Measurements from ENCODE around the gene PON3. TPM values are rescaled to one million over a fixed set of nuclear protein-coding genes. Genes with fewer than 3 reads are reported as not detected.

The PON3 gene
- total RNA-seq, 5 donors from 2014 or later (not counting 1 experiment from before 2014, with no cell fraction given), result 0.28 to 0.41 TPM; not detected in 3

DNA sequence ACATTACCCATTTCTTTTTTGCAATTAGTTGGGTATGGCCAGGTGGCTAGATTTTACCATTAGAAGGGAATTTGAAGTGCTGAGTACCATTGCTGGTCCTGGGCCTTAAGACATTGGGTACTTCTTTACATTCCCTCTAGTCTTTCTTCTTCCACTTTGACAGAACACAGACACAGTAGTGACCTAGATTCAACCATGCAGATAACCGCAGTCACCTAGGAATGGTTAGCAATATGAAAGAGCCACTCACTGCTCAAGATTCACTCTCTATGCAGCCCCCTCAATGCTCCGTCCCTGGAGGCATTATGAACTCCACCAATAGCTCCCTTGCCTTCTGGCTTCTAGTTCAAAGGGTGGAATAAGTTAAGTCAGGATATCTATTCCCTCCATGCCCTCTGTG is 55.7 kb downstream of the PON3 start:
- DNase-seq, result no peak
- no peaks in the 10 kb centered on the region for H3K9me3 Mint-ChIP-seq
- no peaks in the 10 kb centered on the region for H3K27me3 ChIP-seq (replicated peaks in 1 of 2; ENCODE audit: control insufficient read depth in 2 of 2, extremely low read depth in 1 of 2, insufficient read depth in 2 of 2, low read length in 1 of 2)
- ChIA-PET CTCF (no interaction called here), POLR2A (no interaction called here)
- no peak overlapping the region for H3K27ac ChIP-seq (ENCODE audit: low read length)
- H3K4me1 Mint-ChIP-seq, result no peaks in the 10 kb centered on the region
- H3K36me3 ChIP-seq (ENCODE audit: control insufficient read depth in 2 of 2, extremely low read depth in 1 of 2, insufficient read depth in 1 of 2, low read length in 1 of 2), result no peaks in the 10 kb centered on the region
- no peak for ATAC-seq (replicated peaks in 1 of 4)
- no peaks in the 10 kb centered on the region for H3K36me3 Mint-ChIP-seq
- H3K4me3 Mint-ChIP-seq, result no peak overlapping the region
- no CpG with 5 or more reads among the region's 2 CpGs for WGBS (ENCODE audit: insufficient coverage)
- H3K27me3 Mint-ChIP-seq, result peaks cover 0 to 8% of the 10 kb centered on the region in 2 donors
- H3K4me3 ChIP-seq (ENCODE audit: control insufficient read depth in 1 of 2, extremely low read depth in 1 of 2, low read length in 1 of 2), result no peak overlapping the region
- H3K4me1 ChIP-seq (ENCODE audit: control insufficient read depth in 1 of 2, extremely low read depth in 1 of 2, insufficient read depth in 2 of 2, low read length in 2 of 2), result no peaks in the 10 kb centered on the region
- H3K9me3 ChIP-seq, result no peaks in the 10 kb centered on the region
- no peak overlapping the region for H3K27ac Mint-ChIP-seq

DNA sequence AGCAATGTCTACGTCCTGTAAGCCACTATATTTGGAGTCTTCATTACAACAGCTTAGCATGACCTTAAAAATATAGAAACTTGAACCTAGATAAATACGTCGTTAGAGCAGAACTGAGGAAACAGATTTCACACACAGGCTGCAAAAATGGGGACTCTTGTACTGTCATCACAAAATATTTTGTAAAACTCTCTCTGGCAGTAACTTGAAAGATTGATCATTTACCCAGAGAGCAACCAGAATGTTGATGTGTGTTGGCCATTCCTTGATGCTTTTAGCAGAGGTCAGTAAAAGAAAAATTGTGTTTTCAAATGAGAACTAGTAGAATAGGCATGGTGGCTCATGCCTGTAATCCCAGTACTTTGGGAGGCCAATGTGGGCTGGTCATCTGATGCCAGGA is 57.3 kb downstream of the PON3 start:
- CTCF ChIA-PET, result no interaction called here
- WGBS (ENCODE audit: insufficient coverage), result 100% methylated on average over 2 of the region's 3 CpGs
- Histone ChIP-seq H3K36me3 (ENCODE audit: control insufficient read depth in 2 of 2, extremely low read depth in 1 of 2, insufficient read depth in 1 of 2, low read length in 1 of 2) (no peaks in the 10 kb centered on the region), H3K27me3 (replicated peaks in 1 of 2; ENCODE audit: control insufficient read depth in 2 of 2, extremely low read depth in 1 of 2, insufficient read depth in 2 of 2, low read length in 1 of 2) (no peaks in the 10 kb centered on the region), H3K27ac (ENCODE audit: low read length) (no peak overlapping the region), H3K4me1 (ENCODE audit: control insufficient read depth in 1 of 2, extremely low read depth in 1 of 2, insufficient read depth in 2 of 2, low read length in 2 of 2) (no peaks in the 10 kb centered on the region), H3K4me3 (ENCODE audit: control insufficient read depth in 1 of 2, extremely low read depth in 1 of 2, low read length in 1 of 2) (no peak overlapping the region), H3K9me3 (no peaks in the 10 kb centered on the region)
- POLR2A ChIA-PET, result no interaction called here
- ATAC-seq (replicated peaks in 1 of 4) (no peak), DNase-seq (no peak)
- Mint-ChIP-seq H3K9me3 (no peaks in the 10 kb centered on the region), H3K27ac (no peak overlapping the region), H3K36me3 (no peaks in the 10 kb centered on the region), H3K4me3 (no peak overlapping the region), H3K4me1 (no peaks in the 10 kb centered on the region), H3K27me3 (peaks cover 0 to 8% of the 10 kb centered on the region in 2 donors)

DNA sequence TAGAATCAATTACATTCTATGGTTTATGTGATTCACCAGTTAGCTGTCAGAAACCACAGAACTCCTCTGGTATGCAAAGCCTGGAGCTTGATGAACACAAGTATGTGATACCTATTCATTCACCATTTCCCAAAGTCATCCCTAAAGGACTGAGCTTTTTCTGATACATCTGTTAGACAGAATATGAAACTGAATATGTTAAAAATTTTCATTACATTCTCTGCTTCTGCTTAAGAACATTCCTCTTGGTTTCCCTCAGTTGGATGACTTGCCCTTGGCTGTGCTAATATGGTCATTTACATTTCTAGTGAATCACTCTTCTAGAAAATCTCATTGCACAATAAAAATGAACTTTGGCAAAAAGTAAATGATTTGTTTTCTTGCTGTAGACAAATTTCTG is 61.1 kb downstream of the PON3 start:
- no peaks in the 10 kb centered on the region for H3K9me3 ChIP-seq
- no peak for DNase-seq
- POLR2A ChIA-PET, result no interaction called here
- Mint-ChIP-seq H3K27me3 (peaks cover 0 to 4% of the 10 kb centered on the region in 2 donors), H3K27ac (no peak overlapping the region), H3K4me1 (peaks cover 10 to 13% (median 12%) of the 10 kb centered on the region in 3 donors), H3K36me3 (no peaks in the 10 kb centered on the region), H3K4me3 (no peak overlapping the region), H3K9me3 (no peaks in the 10 kb centered on the region)
- peaks cover 0 to 6% of the 10 kb centered on the region in 2 experiments for H3K4me1 ChIP-seq (ENCODE audit: control insufficient read depth in 1 of 2, extremely low read depth in 1 of 2, insufficient read depth in 2 of 2, low read length in 2 of 2)
- H3K27me3 ChIP-seq (replicated peaks in 1 of 2; ENCODE audit: control insufficient read depth in 2 of 2, extremely low read depth in 1 of 2, insufficient read depth in 2 of 2, low read length in 1 of 2), result no peaks in the 10 kb centered on the region
- no peak overlapping the region for H3K4me3 ChIP-seq (ENCODE audit: control insufficient read depth in 1 of 2, extremely low read depth in 1 of 2, low read length in 1 of 2)
- ATAC-seq (replicated peaks in 1 of 4), result no peak
- CTCF ChIA-PET, result interaction anchor here in 1 of 2 donors (0.6 kb wide), 1 partner anchor 17 kb away, joined by 3 read pairs; no protein-coding TSS in a partner anchor
- H3K36me3 ChIP-seq (ENCODE audit: control insufficient read depth in 2 of 2, extremely low read depth in 1 of 2, insufficient read depth in 1 of 2, low read length in 1 of 2), result no peaks in the 10 kb centered on the region
- H3K27ac ChIP-seq (ENCODE audit: low read length), result no peak overlapping the region

DNA sequence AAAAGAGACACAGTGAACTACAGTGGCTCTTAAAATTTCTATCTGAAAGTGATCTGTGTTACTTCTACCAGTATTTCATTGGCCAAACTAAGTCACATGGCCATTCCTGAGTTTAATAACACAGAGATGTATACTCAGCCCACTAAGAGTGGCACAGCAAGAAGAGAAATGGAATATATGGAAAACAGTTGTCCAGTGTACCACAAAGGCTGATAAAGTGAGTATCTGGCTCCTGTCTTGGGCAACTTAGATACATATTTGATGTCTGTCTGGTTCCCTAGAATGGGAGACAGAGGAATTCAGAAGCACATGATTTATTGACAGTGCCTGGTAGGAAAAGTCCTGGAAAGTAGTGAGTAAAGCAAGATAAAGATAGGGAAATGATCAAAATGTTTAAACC is 61.7 kb downstream of the PON3 start:
- no peak overlapping the region for H3K4me3 ChIP-seq (ENCODE audit: control insufficient read depth in 1 of 2, extremely low read depth in 1 of 2, low read length in 1 of 2)
- H3K27me3 ChIP-seq (replicated peaks in 1 of 2; ENCODE audit: control insufficient read depth in 2 of 2, extremely low read depth in 1 of 2, insufficient read depth in 2 of 2, low read length in 1 of 2), result no peaks in the 10 kb centered on the region
- no peak overlapping the region for H3K27ac ChIP-seq (ENCODE audit: low read length)
- Mint-ChIP-seq H3K4me1 (peaks cover 12 to 16% (median 14%) of the 10 kb centered on the region in 3 donors), H3K4me3 (no peak overlapping the region), H3K27ac (no peak overlapping the region), H3K9me3 (no peaks in the 10 kb centered on the region), H3K36me3 (no peaks in the 10 kb centered on the region), H3K27me3 (peaks cover 0 to 4% of the 10 kb centered on the region in 2 donors)
- DNase-seq (no peak), ATAC-seq (replicated peaks in 1 of 4) (no peak)
- H3K4me1 ChIP-seq (ENCODE audit: control insufficient read depth in 1 of 2, extremely low read depth in 1 of 2, insufficient read depth in 2 of 2, low read length in 2 of 2), result peaks cover 0 to 6% of the 10 kb centered on the region in 2 experiments
- H3K36me3 ChIP-seq (ENCODE audit: control insufficient read depth in 2 of 2, extremely low read depth in 1 of 2, insufficient read depth in 1 of 2, low read length in 1 of 2), result no peaks in the 10 kb centered on the region
- H3K9me3 ChIP-seq, result no peaks in the 10 kb centered on the region
- CTCF ChIA-PET, result interaction anchor here in 1 of 2 donors (0.6 kb wide), 1 partner anchor 17 kb away, joined by 3 read pairs; no protein-coding TSS in a partner anchor
- POLR2A ChIA-PET, result no interaction called here

DNA sequence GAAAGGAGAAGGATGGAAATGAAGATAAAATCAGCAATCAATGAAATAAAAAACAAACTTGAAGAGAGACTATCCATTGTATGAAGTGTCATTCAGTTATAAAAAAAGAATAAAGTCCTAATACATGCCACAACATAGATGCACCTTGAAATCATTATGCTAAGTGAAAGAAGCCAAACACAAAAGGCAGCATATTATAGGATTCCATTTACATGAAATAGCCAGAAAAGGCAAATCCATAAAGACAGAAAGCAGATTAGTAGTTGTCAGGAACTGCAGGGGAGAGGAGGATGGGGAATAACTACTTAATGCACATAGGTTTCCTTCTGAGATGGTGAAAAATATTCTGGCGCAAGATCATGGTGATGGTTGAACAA is 65.2 kb downstream of the PON3 start:
- CTCF ChIA-PET, result interaction anchor here in 1 of 2 donors (0.6 kb wide), 1 partner anchor 1651 kb away, joined by 3 read pairs; no protein-coding TSS in a partner anchor
- H3K9me3 Mint-ChIP-seq, result peaks cover 0 to 8% (median 0%) of the 10 kb centered on the region in 3 donors
- H3K4me3 Mint-ChIP-seq, result peak overlapping the region; percentile 57 to 72 (median 71)
- H3K27me3 ChIP-seq (replicated peaks in 1 of 2; ENCODE audit: control insufficient read depth in 2 of 2, extremely low read depth in 1 of 2, insufficient read depth in 2 of 2, low read length in 1 of 2), result no peaks in the 10 kb centered on the region
- no peaks in the 10 kb centered on the region for H3K36me3 ChIP-seq (ENCODE audit: control insufficient read depth in 2 of 2, extremely low read depth in 1 of 2, insufficient read depth in 1 of 2, low read length in 1 of 2)
- H3K4me1 ChIP-seq (ENCODE audit: control insufficient read depth in 1 of 2, extremely low read depth in 1 of 2, insufficient read depth in 2 of 2, low read length in 2 of 2), result peaks cover 0 to 6% of the 10 kb centered on the region in 2 experiments
- POLR2A ChIA-PET, result no interaction called here
- no CpG with 5 or more reads among the region's 1 CpG for WGBS (ENCODE audit: insufficient coverage)
- H3K27ac ChIP-seq (ENCODE audit: low read length), result peak overlapping the region; percentile 32
- no peaks in the 10 kb centered on the region for H3K36me3 Mint-ChIP-seq
- peaks cover 4% of the 10 kb centered on the region in 2 donors for H3K27me3 Mint-ChIP-seq
- DNase-seq (peak in 1 of 35 experiments; percentile 11), ATAC-seq (replicated peaks in 1 of 4) (peak in 2 of 4 experiments; percentile 19 to 20)
- H3K27ac Mint-ChIP-seq, result peak overlapping the region; percentile 17 to 56
- peaks cover 12 to 16% (median 16%) of the 10 kb centered on the region in 3 donors for H3K4me1 Mint-ChIP-seq
- peak overlapping the region; percentile 32 to 49 for H3K4me3 ChIP-seq (ENCODE audit: control insufficient read depth in 1 of 2, extremely low read depth in 1 of 2, low read length in 1 of 2)
- no peaks in the 10 kb centered on the region for H3K9me3 ChIP-seq

DNA sequence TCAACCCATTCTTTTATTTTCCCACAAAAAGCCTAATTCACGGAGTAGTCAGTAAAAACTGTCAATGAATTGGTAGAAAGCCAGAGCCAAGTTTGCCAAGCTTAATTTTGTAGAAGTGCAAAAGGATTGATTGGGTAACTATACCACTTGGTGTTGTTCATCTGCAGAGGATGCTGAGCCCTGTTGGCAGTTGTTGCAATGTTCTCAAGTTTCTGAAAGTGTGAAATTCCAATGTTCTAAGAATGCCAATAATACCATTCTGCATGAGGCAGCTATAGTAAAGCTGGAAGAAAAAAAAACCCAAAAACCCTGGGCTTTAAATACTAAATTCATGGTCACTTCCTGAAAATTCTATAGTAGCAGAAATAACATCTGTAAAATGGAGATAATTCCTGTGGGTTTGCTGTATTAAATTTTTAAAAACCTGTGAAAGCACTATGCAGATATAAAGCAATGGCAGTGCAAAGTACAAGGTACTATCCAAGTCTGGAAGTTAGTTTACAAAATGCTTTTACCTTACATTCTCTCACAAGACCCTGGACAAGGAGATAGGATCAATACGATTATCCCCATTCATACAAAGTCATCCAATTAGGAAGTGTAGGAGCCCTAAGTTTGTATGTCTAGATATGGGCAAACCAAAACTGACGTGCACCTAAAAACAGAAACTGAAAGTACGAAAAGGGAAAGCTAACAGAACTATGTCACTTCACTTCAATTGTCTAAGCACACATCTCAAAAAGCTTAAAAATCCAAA is 65.8 kb downstream of the PON3 start:
- Histone ChIP-seq H3K4me3 (ENCODE audit: control insufficient read depth in 1 of 2, extremely low read depth in 1 of 2, low read length in 1 of 2) (peak overlapping the region; percentile 32 to 49), H3K27me3 (replicated peaks in 1 of 2; ENCODE audit: control insufficient read depth in 2 of 2, extremely low read depth in 1 of 2, insufficient read depth in 2 of 2, low read length in 1 of 2) (no peaks in the 10 kb centered on the region), H3K36me3 (ENCODE audit: control insufficient read depth in 2 of 2, extremely low read depth in 1 of 2, insufficient read depth in 1 of 2, low read length in 1 of 2) (no peaks in the 10 kb centered on the region), H3K9me3 (no peaks in the 10 kb centered on the region), H3K27ac (ENCODE audit: low read length) (peak overlapping the region; percentile 32), H3K4me1 (ENCODE audit: control insufficient read depth in 1 of 2, extremely low read depth in 1 of 2, insufficient read depth in 2 of 2, low read length in 2 of 2) (peaks cover 0 to 6% of the 10 kb centered on the region in 2 experiments)
- CTCF ChIA-PET, result interaction anchor here in 1 of 2 donors (0.6 kb wide), 1 partner anchor 1651 kb away, joined by 3 read pairs; no protein-coding TSS in a partner anchor
- Mint-ChIP-seq H3K27ac (peak overlapping the region; percentile 17 to 56), H3K27me3 (peaks cover 7 to 8% of the 10 kb centered on the region in 2 donors), H3K9me3 (peaks cover 0 to 8% (median 0%) of the 10 kb centered on the region in 3 donors), H3K4me1 (peaks cover 12 to 16% (median 16%) of the 10 kb centered on the region in 3 donors), H3K4me3 (peak overlapping the region; percentile 57 to 72 (median 71)), H3K36me3 (no peaks in the 10 kb centered on the region)
- POLR2A ChIA-PET, result interaction anchor here in 1 of 2 donors (0.5 kb wide), 1 partner anchor 13 kb away, joined by 5 read pairs; no protein-coding TSS in a partner anchor
- no CpG with 5 or more reads among the region's 4 CpGs for WGBS (ENCODE audit: insufficient coverage)
- DNase-seq, result peak in 1 of 35 experiments; percentile 49
- peak; percentile 38 to 74 (median 52) for ATAC-seq (replicated peaks in 1 of 4)

Data from T-cell (primary cell).